GM18951 (cell line): ENCODE results near the gene ISOC1.

Experiments used
- POLR2A ChIP-seq: IDR thresholded peaks from 4 replicates; pipeline ENCODE4 v1.6.1; 2011; ENCODE audit warnings: mild to moderate bottlenecking; ENCODE audit not compliant: insufficient read length, insufficient read depth; ENCODE audit errors: extremely low read depth
- in situ Hi-C: fragments of 300-500 bp; cut with MboI; formaldehyde crosslinking; loops from one replicate; pipeline ENCODE4 v1.12.0; 2022; ENCODE audit warnings: low sequenced_read_pairs, mixed read lengths, inconsistent platforms; ENCODE audit not compliant: unreplicated experiment

Gene ISOC1

DNA sequence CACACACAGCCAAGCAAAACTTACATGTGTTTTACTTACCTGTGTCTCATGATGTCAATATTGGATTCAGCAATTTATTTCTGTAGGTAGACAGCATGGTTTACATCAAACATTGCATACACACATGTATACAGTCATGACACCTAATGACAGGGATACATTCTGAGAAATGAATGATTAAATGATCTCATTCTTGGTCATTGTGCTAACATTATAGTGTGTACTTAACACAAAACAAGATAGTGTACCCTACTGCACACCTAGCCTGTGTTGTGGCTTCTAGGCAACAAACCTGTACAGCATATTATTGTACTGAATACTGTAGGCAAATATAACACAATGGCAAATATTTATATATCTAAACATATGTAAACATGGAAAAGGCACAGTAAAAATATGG is 28.0 kb downstream of the ISOC1 start:
- TF ChIP-seq POLR2A, result no peak
- in situ Hi-C loops, result no loop called here

DNA sequence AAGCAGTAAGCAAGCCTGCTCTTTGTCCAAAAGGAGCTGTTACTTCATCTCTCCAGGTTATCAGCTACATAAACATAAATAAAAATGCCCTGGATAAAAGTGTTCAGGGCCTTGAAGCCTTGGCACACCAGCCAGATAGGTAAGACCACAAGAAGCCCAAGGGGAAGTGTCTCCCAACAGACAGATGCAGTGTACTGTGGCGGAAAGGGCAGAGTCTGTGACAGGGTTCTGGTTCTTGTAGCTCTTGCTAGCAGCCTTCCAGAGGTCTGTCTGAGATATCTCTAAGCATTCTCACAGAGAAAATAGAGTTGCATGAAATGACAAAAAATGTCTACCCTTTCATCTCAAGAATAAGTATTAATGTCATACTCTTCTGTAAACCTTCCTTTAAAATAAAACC is 30.1 kb downstream of the ISOC1 start:
- TF ChIP-seq POLR2A, result no peak
- in situ Hi-C loops, result loop anchor here (25.0 kb wide), 1 partner anchor 212 kb away; no protein-coding TSS in a partner anchor

DNA sequence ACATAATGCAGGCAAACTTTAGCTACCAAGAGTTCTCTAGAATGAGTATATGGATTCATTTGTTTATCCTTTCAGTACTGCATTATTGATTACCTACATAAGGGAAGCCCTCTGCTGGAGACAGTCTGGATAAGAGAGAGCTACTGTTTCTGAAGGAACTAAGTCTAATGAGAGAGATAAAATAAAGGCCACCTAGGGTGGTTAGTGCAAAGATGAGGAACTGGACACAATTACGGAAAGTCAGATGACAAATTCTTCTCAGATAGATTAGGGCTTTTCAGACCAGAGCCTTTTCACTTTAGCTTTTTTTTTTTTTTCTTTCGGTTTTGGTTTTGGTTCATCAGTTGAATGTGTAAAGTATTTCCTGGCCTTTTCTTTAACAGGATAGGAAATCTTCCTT is 31.3 kb downstream of the ISOC1 start:
- no peak for TF ChIP-seq POLR2A
- in situ Hi-C loops, result loop anchor here (25.0 kb wide), 1 partner anchor 214 kb away; no protein-coding TSS in a partner anchor

DNA sequence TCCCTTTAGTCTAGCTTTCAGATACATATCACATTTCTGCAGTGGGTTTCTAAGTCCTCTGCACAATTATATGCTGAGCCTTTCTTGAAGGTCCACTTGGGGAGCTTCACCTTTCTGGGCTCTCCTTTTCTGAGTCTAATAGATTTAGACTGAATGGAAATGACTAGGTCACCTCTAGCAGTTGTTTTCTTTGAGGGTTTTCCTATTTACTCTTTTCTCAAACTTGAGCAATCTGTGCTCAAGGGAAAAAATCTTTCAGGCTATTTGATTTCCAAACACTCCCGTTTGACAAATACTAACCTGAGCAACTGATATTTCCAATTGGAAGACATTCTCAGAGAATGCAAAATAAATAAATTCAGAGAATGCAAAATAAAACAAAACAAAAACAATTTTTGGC is 39.0 kb downstream of the ISOC1 start:
- in situ Hi-C loops, result loop anchor here (25.0 kb wide), 1 partner anchor 221 kb away; no protein-coding TSS in a partner anchor
- no peak for TF ChIP-seq POLR2A

DNA sequence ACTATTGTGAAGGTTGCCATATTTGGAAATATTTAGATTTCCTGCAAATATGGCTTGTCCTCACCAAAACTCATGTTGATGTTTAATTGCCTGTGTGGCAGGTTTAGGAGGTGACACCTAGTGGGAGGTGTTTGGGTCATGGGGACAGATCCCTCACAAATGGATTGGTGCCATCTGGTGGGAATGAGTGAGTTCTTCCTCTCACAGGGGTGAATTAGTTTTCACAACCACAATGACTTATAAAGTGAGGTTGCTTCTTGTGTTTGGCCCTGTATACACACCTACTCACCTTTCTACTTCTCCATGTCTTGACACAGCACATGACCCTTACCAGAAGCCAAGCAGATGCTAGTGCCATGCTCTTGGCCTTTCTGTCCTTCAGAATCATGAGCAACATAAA is 41.1 kb downstream of the ISOC1 start:
- in situ Hi-C loops, result loop anchor here (25.0 kb wide), 1 partner anchor 223 kb away; no protein-coding TSS in a partner anchor
- no peak for TF ChIP-seq POLR2A

DNA sequence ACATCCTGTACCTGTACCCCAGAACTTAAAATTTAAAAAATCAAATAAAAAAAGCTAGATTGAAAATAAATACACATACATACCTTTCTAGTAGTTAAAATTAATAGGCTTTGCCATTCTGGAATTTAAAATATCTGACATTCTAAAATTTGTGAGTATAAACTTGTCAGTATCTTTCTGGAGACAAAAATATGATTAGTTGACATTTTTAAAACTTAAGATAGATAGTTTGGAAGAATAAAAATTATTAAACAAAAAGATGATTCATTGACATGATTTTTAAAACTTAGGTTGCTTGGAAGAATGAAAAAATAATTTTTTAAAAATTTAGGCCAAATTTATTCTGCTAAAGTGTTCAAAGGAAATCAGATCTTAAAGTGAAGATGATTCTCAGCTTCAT is 43.1 kb downstream of the ISOC1 start:
- no peak for TF ChIP-seq POLR2A
- in situ Hi-C loops, result loop anchor here (25.0 kb wide), 1 partner anchor 225 kb away; no protein-coding TSS in a partner anchor

DNA sequence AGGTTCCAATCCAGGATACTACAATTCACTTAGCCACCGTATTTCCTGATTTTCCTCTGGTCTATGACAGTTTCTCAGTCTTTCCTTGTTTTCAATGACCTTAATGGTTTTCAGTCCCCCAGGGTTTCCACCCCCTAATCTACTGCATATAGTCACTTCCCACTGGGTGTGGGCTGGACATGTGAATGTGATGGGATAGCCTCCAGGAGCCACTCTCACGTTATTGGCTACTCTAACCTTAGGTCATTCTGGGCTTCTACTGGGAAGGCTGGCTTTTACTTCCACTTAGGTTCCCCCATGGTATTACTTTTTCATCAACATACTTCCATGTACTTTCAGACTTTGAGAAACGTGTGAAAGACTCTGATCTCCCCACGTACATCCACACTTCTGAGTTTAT is 46.5 kb downstream of the ISOC1 start:
- no peak for TF ChIP-seq POLR2A
- in situ Hi-C loops, result loop anchor here (25.0 kb wide), 1 partner anchor 229 kb away; no protein-coding TSS in a partner anchor

DNA sequence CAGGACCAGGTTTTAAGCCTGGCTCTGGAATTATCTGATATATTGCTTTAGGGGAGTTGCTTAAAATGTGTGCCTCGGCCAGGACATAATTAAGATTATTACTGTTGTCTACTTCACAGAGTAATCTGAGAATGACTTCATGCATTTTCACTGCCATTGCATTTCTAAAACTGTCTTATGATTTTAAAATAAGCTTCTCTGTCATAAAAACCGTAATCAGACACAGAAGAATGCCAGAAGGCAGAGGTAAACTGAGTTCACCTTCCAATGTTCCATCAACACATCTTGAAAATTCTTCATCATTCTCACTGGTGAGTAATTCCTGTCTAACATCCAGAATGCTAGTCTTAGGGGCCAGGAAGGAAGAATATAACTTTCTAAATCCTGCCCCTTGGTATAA is 47.1 kb downstream of the ISOC1 start:
- in situ Hi-C loops, result loop anchor here (25.0 kb wide), 1 partner anchor 229 kb away; no protein-coding TSS in a partner anchor
- no peak for TF ChIP-seq POLR2A

DNA sequence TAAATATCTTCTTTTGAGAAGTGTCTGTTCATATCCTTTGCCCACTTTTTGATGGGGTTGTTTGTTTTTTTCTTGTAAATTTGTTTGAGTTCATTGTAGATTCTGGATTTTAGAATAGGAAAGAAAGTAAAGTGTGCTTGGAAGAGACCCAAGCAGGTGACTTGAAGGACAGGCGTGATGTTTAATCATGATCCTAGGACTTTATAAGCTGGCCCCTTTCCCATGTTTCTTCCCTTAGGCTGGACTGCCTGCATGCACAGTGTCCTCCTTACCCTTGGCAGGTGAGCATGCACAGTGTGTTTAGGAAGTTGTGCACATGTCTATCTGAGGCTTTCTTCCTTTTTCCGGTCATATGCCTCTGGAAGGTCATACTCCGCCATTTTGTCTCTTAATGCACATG is 61.3 kb downstream of the ISOC1 start:
- in situ Hi-C loops, result no loop called here

DNA sequence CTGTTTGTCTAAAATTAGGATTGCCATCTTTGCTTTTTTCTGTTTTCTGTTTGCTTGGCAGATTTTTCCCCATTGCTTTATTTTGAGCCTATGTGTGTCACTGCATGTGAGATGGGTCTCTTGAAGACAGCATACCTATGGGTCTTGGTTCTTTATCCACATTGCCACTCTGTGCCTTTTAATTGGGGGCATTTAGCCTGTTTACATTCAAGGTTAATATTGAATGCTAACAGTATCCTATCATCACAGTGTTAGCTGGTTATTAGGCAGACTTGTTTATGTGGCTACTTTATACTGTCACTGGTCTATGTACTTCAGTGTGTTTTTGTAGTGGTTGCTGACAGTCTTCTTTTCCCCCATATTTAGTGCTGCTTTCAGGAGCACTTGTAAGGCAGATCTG is 67.3 kb downstream of the ISOC1 start:
- in situ Hi-C loops, result no loop called here
- TF ChIP-seq POLR2A, result no peak

More for the DNA sequence above, 61.3 kb downstream of the ISOC1 start:
- TF ChIP-seq POLR2A, result no peak
